Hepatocyte (in vitro differentiated cells): Measurements from ENCODE around the gene PRR36.

ENCODE experiments used
- EZH2 ChIP-seq: fragments of 200-600 bp; sonication (generic); IDR thresholded peaks from 2 replicates; pipeline ENCODE4 v1.6.1; 2016; ENCODE audit warnings: antibody characterized with exemption, mild to moderate bottlenecking, borderline replicate concordance
- TF ChIP-seq, protein P1 (sequence below): fragments of 200-600 bp; sonication (generic); IDR thresholded peaks from 2 replicates; pipeline ENCODE4 v1.5.1; 2016; ENCODE audit warnings: antibody characterized with exemption, mild to moderate bottlenecking; ENCODE audit not compliant: poor library complexity

- TF ChIP-seq, protein P1, sequence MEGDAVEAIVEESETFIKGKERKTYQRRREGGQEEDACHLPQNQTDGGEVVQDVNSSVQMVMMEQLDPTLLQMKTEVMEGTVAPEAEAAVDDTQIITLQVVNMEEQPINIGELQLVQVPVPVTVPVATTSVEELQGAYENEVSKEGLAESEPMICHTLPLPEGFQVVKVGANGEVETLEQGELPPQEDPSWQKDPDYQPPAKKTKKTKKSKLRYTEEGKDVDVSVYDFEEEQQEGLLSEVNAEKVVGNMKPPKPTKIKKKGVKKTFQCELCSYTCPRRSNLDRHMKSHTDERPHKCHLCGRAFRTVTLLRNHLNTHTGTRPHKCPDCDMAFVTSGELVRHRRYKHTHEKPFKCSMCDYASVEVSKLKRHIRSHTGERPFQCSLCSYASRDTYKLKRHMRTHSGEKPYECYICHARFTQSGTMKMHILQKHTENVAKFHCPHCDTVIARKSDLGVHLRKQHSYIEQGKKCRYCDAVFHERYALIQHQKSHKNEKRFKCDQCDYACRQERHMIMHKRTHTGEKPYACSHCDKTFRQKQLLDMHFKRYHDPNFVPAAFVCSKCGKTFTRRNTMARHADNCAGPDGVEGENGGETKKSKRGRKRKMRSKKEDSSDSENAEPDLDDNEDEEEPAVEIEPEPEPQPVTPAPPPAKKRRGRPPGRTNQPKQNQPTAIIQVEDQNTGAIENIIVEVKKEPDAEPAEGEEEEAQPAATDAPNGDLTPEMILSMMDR = no peak
- no peak for TF ChIP-seq EZH2
Measured at GRCh38 chr19:7879111-7879807, 5.1 kb upstream of the PRR36 start.
